RWPE2 (cell line): ENCODE data around the gene GALNT18.

Experiments used
- ATAC-seq: fragments of 200-7000 bp; cut with Tn5 transposase; 3 replicates; pipeline ENCODE4 v1.9.1; 2021; ENCODE audit warnings: low read depth
- DNase-seq: peaks from one replicate; pipeline ENCODE4 v3.0.0-alpha.2; 2020; ENCODE audit warnings: low spot score
- H3K27ac ChIP-seq: fragments of 450-650 bp; 2 replicates; pipeline ENCODE4 v1.5.1; 2017; ENCODE audit warnings: mild to moderate bottlenecking; ENCODE audit not compliant: poor library complexity, severe bottlenecking
- H3K27me3 ChIP-seq: fragments of 250-450 bp; sonication (Bioruptor Pico); 2 replicates; pipeline ENCODE4 v1.5.1; 2021; ENCODE audit warnings: mild to moderate bottlenecking, moderate library complexity; ENCODE audit not compliant: insufficient read depth, poor library complexity, severe bottlenecking
- H3K36me3 ChIP-seq: fragments of 250-450 bp; sonication (Bioruptor Pico); 2 replicates; pipeline ENCODE4 v1.5.1; 2020; ENCODE audit warnings: low read depth, mild to moderate bottlenecking, moderate library complexity
- H3K4me1 ChIP-seq: fragments of 250-450 bp; sonication (Bioruptor Pico); 2 replicates; pipeline ENCODE4 v1.5.1; 2021; ENCODE audit warnings: mild to moderate bottlenecking, moderate library complexity; ENCODE audit not compliant: insufficient read depth, poor library complexity, severe bottlenecking
- H3K4me3 ChIP-seq: fragments of 250-450 bp; sonication (Bioruptor Pico); 2 replicates; pipeline ENCODE4 v1.5.1; 2021; ENCODE audit warnings: mild to moderate bottlenecking, moderate library complexity; ENCODE audit not compliant: severe bottlenecking
- H3K9me3 ChIP-seq: fragments of 250-450 bp; sonication (Bioruptor Pico); 2 replicates; pipeline ENCODE4 v1.5.1; 2021; ENCODE audit warnings: mild to moderate bottlenecking, moderate library complexity; ENCODE audit not compliant: severe bottlenecking
- CTCF ChIP-seq: fragments of 450-650 bp; IDR thresholded peaks from one replicate; pipeline ENCODE4 v1.5.1; 2017; ENCODE audit warnings: mild to moderate bottlenecking, moderate library complexity; ENCODE audit not compliant: poor library complexity, severe bottlenecking

Gene GALNT18

GRCh38 chr11:11378184-11378940 is 243.4 kb downstream of the GALNT18 start:
- Histone ChIP-seq H3K27ac (no peak overlapping the region), H3K4me1 (no peaks in the 10 kb centered on the region), H3K27me3 (no peaks in the 10 kb centered on the region), H3K4me3 (no peak overlapping the region), H3K36me3 (no peaks in the 10 kb centered on the region), H3K9me3 (no peaks in the 10 kb centered on the region)
- TF ChIP-seq CTCF = no peak
- ATAC-seq (no peak), DNase-seq (no peak)

GRCh38 chr11:11374358-11375148 is 247.3 kb downstream of the GALNT18 start:
- no peaks in the 10 kb centered on the region for H3K9me3 ChIP-seq
- DNase-seq (no peak), ATAC-seq (peak; percentile 48; the same call in 2 of the 3 replicates)
- no peak overlapping the region for H3K27ac ChIP-seq
- no peaks in the 10 kb centered on the region for H3K36me3 ChIP-seq
- no peaks in the 10 kb centered on the region for H3K4me1 ChIP-seq
- TF ChIP-seq CTCF = no peak
- H3K27me3 ChIP-seq = no peaks in the 10 kb centered on the region
- no peak overlapping the region for H3K4me3 ChIP-seq

- no peak for DNase-seq
- H3K9me3 ChIP-seq = no peaks in the 10 kb centered on the region
- H3K27me3 ChIP-seq = no peaks in the 10 kb centered on the region
- H3K36me3 ChIP-seq = no peaks in the 10 kb centered on the region
- no peak overlapping the region for H3K4me3 ChIP-seq
- TF ChIP-seq CTCF = no peak
- H3K4me1 ChIP-seq = no peaks in the 10 kb centered on the region
- ATAC-seq = no peak
- no peak overlapping the region for H3K27ac ChIP-seq
Measured at GRCh38 chr11:11373934-11374333, 247.9 kb downstream of the GALNT18 start.

- Histone ChIP-seq H3K4me1 (no peaks in the 10 kb centered on the region), H3K36me3 (no peaks in the 10 kb centered on the region), H3K9me3 (no peaks in the 10 kb centered on the region), H3K4me3 (no peak overlapping the region), H3K27me3 (no peaks in the 10 kb centered on the region), H3K27ac (no peak overlapping the region)
- DNase-seq (no peak), ATAC-seq (no peak)
- no peak for TF ChIP-seq CTCF
Measured at GRCh38 chr11:11372461-11372860, 249.3 kb downstream of the GALNT18 start.

GRCh38 chr11:11370962-11371303 is 250.9 kb downstream of the GALNT18 start:
- no peak for TF ChIP-seq CTCF
- H3K4me1 ChIP-seq = no peaks in the 10 kb centered on the region
- H3K36me3 ChIP-seq = no peaks in the 10 kb centered on the region
- H3K9me3 ChIP-seq = no peaks in the 10 kb centered on the region
- DNase-seq (no peak), ATAC-seq (no peak)
- no peaks in the 10 kb centered on the region for H3K27me3 ChIP-seq
- H3K4me3 ChIP-seq = no peak overlapping the region
- H3K27ac ChIP-seq = no peak overlapping the region
